ENCODE data around the gene CD55. TPM values are rescaled to one million over a fixed set of nuclear protein-coding genes. Genes with fewer than 3 reads are reported as not detected.
A peak's percentile ranks its signal among the peaks of the same experiment; 100 is the strongest.

Gene CD55
- total RNA-seq, 2 experiments from 2014 or later, result 40.4 to 42.3 TPM

DNA sequence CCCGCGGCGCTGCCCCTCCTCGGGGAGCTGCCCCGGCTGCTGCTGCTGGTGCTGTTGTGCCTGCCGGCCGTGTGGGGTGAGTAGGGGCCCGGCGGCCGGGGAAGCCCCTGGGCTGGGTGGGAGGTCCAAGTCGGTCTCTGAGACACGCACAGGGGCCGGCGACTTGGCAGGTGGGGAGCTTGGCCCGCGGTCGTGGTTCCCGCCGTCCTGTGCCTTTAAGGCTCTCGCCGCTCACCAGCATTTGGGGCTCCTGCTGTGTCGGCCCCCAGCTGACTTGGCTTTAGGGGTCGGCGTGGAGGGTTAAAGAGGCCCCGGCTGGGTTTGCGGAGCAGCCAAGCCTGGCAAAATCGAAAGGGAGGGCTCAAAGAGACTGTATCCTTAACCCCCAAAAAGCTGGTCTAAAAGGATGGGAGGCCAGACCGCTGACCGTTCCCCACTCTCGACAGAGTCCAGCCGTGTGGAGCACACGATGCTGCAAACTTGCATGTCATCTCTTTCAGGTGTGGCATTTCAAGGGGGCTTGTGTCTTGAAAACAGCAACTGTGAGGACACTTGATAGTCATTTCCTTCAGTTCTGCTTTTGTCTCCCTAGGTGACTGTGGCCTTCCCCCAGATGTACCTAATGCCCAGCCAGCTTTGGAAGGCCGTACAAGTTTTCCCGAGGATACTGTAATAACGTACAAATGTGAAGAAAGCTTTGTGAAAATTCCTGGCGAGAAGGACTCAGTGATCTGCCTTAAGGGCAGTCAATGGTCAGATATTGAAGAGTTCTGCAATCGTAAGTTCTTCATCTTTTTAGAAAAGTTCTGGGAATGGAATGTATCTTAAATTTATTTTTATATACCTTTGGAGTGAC lies 540 bp downstream of the CD55 start:
- Mint-ChIP-seq H3K9me3 (no peaks in the 10 kb centered on the region), H3K4me1 (ENCODE audit: low read depth) (peaks cover 36% of the 10 kb centered on the region), H3K27ac (peak overlapping the region; percentile 96), H3K4me3 (peak overlapping the region; percentile 92), H3K27me3 (no peaks in the 10 kb centered on the region), H3K36me3 (peaks cover 26% of the 10 kb centered on the region)
- CTCF ChIA-PET, result interaction anchor here (0.6 to 2.7 kb wide), 11 partner anchors 12 to 713 kb away, joined by 3 to 21 read pairs (median 3); no protein-coding TSS in a partner anchor
- POLR2A ChIA-PET, result interaction anchor here (0.7 to 3.1 kb wide), 14 partner anchors 8 to 582 kb away, joined by 3 to 56 read pairs (median 4); partner anchors contain the start of gene C4BPB
- DNase-seq, result no peak
- intact Hi-C loops (cut with micrococcal nuclease), result loop anchor here (1.0 to 5.0 kb wide), 9 partner anchors 14 to 505 kb away; partner anchors contain the start of gene CD46

DNA sequence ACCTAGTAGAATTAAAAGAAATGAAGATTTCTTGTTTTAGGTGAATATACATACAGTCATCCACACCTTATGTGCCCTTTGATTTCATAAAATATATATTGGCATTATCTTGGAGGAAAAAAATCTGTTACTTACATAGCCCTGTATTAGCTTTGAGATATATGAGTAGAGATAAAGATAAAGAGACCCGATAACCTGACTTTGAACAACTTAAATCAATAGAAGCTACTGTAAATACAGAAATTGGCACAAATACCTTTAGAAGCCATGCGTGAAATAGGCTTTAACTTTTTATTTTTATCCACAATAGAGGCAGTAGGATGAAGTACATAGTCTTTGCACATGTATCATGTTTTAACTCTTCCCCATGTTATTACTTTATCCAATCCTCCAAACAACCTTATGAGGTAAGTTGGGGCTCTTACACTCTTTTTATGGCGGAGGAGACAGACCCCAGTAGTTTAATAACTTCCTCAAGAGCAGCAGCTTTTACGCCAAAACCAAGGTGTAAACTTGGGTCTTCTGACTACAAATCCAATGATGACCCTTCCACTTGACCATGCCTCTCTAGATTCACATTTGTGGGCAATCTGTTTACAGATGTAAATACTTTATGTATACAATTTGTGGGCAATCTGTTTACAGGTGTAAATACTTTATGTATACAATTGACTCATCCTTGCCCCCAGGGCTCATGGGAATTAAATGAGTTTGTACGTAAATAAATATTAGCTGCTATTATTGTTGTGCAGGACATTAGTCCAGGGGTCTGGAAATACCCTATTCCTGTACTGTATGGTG lies 2.1 kb downstream of the CD55 start:
- Mint-ChIP-seq H3K9me3 (no peaks in the 10 kb centered on the region), H3K27me3 (no peaks in the 10 kb centered on the region), H3K36me3 (peaks cover 42% of the 10 kb centered on the region), H3K27ac (no peak overlapping the region), H3K4me3 (peak overlapping the region; percentile 42), H3K4me1 (ENCODE audit: low read depth) (peaks cover 39% of the 10 kb centered on the region)
- CTCF ChIA-PET, result interaction anchor here (2.2 kb wide), 1 partner anchor 176 kb away, joined by 4 read pairs; no protein-coding TSS in a partner anchor
- intact Hi-C loops (cut with micrococcal nuclease), result loop anchor here (5.0 kb wide), 1 partner anchor 429 kb away; the partner anchor contains the start of gene CD46
- DNase-seq, result no peak
- POLR2A ChIA-PET, result interaction anchor here (0.5 to 3.1 kb wide), 2 partner anchors 12 to 605 kb away, joined by 3 to 56 read pairs; no protein-coding TSS in a partner anchor

DNA sequence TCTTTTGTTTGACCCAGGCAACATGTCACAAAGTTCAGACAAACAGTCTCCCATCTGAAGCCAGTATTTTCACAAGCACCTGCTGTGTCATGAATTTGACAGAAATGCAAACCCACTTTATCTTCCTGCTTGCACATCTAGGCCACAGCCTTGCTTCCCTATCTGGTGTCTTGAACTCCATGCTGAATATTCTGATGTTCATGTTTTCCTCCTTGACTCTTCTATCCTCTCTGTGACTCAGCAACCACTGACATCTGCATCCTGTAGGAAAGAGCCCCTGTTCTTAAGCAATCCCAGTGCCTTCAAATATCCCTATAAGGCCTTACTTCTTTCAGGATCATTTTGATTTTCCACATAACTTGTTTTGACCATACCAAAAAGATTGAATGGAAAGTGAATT lies 6.5 kb downstream of the CD55 start:
- Mint-ChIP-seq H3K4me3 (no peak overlapping the region), H3K27me3 (no peaks in the 10 kb centered on the region), H3K9me3 (peaks cover under 1% of the 10 kb centered on the region), H3K4me1 (ENCODE audit: low read depth) (peaks cover 26% of the 10 kb centered on the region), H3K36me3 (peaks cover 66% of the 10 kb centered on the region), H3K27ac (no peak overlapping the region)
- CTCF ChIA-PET, result no interaction called here
- POLR2A ChIA-PET, result no interaction called here
- intact Hi-C loops (cut with micrococcal nuclease), result no loop called here
- no peak for DNase-seq

DNA sequence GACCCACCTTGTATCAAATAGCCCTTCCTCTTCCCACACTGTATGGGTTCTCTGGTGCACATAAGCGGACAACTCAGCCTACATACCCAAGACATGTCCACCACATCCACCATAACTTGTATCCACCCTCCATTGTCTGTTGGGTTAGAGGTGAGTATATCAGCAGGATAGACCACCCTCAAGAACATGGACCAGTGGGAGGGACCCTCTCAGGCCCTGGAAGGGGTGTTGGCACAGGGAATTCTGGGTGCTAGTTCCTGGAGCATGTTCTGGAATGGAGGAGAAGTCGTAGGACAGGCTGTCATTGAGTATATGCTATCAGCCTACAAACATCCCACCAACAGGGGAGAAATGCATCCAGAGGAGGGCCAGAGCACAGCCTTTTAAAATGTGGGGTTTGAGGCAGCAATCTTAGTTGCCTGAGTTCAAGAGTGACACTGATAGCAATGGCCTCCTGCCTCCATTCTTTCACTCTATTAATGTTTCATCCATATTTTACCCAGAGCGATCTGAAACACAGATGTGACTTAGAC lies 7.5 kb downstream of the CD55 start:
- Mint-ChIP-seq H3K9me3 (peaks cover 10% of the 10 kb centered on the region), H3K4me3 (no peak overlapping the region), H3K4me1 (ENCODE audit: low read depth) (peaks cover 28% of the 10 kb centered on the region), H3K27me3 (no peaks in the 10 kb centered on the region), H3K36me3 (peaks cover 70% of the 10 kb centered on the region), H3K27ac (no peak overlapping the region)
- POLR2A ChIA-PET, result interaction anchor here (1.2 to 1.5 kb wide), 2 partner anchors 8 to 13 kb away, joined by 3 read pairs; partner anchors contain the start of gene CD55
- CTCF ChIA-PET, result interaction anchor here (1.4 kb wide), 1 partner anchor 34 kb away, joined by 3 read pairs; no protein-coding TSS in a partner anchor
- intact Hi-C loops (cut with micrococcal nuclease), result no loop called here
- no peak for DNase-seq

DNA sequence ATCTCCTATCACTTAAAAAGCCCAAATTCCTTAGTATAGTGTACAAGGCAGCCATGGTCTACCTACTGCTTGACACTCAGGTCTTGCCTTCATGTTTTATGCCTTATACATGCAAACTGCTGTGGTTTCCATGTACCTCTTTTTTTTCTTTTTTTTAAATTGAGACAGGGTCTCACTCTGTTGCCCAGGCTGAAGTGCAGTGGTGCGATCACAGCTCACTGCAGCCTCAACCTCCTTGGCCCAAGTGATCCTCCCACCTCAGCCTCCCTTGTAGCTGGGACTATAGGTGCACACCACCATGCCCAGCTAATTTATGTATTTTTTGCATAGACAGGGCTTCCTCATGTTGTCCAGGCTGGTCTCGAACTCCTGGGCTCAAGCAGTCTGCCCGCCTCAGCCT lies 8.0 kb downstream of the CD55 start:
- H3K4me3 Mint-ChIP-seq, result no peak overlapping the region

DNA sequence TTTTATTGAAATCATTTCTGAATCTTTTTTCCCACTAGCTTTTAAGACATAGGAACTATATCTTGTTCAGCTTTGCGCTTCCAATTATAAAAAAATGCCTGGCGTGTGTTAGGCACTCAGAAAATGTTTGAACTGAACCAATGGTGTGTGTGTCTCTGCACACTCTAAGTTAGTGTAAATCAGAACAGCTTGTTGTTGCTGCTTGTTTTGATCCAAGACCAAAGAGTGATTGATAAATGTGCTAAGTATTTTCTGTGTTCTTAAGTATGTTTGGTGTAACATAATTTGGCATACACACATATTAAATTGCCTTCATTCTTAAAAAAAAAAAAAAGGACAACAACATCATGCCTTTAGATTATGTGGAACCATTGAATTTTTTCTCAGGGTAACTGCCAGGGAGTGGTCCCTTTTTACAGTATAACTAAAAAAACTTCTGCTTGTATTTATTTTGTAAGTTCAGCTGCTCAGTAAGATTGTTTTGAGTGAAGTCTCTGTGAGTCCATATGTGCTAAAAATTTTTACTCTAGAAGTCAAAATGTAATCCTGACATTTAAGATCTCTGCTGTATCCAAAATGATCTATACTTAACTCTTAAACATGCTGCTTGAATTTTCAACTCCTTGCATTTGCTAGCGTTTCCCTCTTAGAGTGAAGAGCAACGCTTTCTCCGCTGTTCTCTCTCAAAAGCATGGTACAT lies 8.7 kb downstream of the CD55 start:
- Mint-ChIP-seq H3K27ac (no peak overlapping the region), H3K4me3 (no peak overlapping the region), H3K36me3 (peaks cover 78% of the 10 kb centered on the region), H3K9me3 (peaks cover 17% of the 10 kb centered on the region), H3K27me3 (no peaks in the 10 kb centered on the region), H3K4me1 (ENCODE audit: low read depth) (peaks cover 34% of the 10 kb centered on the region)
- POLR2A ChIA-PET, result interaction anchor here (1.2 to 1.5 kb wide), 2 partner anchors 9 to 12 kb away, joined by 3 read pairs; partner anchors contain the start of gene CD55
- CTCF ChIA-PET, result interaction anchor here (0.7 to 1.4 kb wide), 3 partner anchors 29 to 336 kb away, joined by 3 read pairs; no protein-coding TSS in a partner anchor
- DNase-seq, result no peak
- intact Hi-C loops (cut with micrococcal nuclease), result no loop called here

More for the DNA sequence above, 8.0 kb downstream of the CD55 start:
- POLR2A ChIA-PET, result interaction anchor here (1.2 to 1.5 kb wide), 2 partner anchors 8 to 12 kb away, joined by 3 read pairs; partner anchors contain the start of gene CD55
- H3K4me1 Mint-ChIP-seq (ENCODE audit: low read depth), result peaks cover 28% of the 10 kb centered on the region
- CTCF ChIA-PET, result interaction anchor here (0.7 to 1.4 kb wide), 2 partner anchors 29 to 33 kb away, joined by 3 read pairs; no protein-coding TSS in a partner anchor
- peaks cover 15% of the 10 kb centered on the region for H3K9me3 Mint-ChIP-seq
- no peak for DNase-seq
- H3K36me3 Mint-ChIP-seq, result peaks cover 72% of the 10 kb centered on the region
- intact Hi-C loops (cut with micrococcal nuclease), result no loop called here
- H3K27me3 Mint-ChIP-seq, result no peaks in the 10 kb centered on the region
- no peak overlapping the region for H3K27ac Mint-ChIP-seq

DNA sequence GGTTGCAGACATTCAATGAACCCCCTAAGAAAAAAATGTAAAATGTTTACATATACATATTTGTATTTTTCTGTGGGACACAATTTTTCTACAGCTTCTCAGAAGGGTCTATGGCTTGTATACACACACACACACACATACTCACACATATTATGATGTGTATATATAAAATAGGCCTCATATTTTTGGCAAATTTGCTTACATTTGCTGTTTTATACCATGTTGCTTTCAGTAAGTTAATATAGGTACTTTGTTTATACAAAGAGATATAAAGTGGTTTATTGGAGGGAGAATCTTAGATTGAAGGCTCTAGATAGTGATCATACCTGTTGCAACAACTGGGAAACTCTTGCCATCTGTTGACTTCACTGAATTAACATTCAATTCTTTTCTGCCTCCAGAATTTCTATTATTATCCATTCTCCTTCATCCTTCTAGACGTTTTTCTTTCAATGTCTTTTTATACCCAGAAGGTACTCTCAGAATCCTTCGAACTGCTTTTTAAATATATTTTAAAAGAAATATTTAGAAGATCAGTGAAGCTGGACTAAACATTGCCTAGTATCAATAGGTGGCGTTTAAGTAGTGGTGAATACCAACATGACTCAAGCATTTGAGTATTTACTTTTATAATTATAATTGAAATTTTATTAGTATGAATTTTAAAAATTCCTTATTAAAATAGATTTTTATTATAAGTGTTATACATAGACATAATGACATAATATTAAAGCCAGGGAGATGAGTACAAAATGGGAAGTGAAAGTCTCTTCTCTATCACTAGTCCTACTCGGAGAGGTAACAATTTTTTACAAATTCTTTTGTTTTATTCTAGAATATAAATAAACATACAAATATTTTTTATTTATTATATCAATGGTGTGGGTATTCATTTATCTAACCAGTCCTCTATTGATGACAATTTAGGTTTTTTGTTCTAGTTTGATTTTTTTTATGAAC lies 10.2 kb downstream of the CD55 start:
- no peak overlapping the region for H3K27ac Mint-ChIP-seq
- CTCF ChIA-PET, result no interaction called here
- peaks cover 17% of the 10 kb centered on the region for H3K9me3 Mint-ChIP-seq
- intact Hi-C loops (cut with micrococcal nuclease), result no loop called here
- no peak overlapping the region for H3K4me3 Mint-ChIP-seq
- no peaks in the 10 kb centered on the region for H3K27me3 Mint-ChIP-seq
- H3K4me1 Mint-ChIP-seq (ENCODE audit: low read depth), result peaks cover 46% of the 10 kb centered on the region
- no peak for DNase-seq
- H3K36me3 Mint-ChIP-seq, result peaks cover 74% of the 10 kb centered on the region
- POLR2A ChIA-PET, result no interaction called here

DNA sequence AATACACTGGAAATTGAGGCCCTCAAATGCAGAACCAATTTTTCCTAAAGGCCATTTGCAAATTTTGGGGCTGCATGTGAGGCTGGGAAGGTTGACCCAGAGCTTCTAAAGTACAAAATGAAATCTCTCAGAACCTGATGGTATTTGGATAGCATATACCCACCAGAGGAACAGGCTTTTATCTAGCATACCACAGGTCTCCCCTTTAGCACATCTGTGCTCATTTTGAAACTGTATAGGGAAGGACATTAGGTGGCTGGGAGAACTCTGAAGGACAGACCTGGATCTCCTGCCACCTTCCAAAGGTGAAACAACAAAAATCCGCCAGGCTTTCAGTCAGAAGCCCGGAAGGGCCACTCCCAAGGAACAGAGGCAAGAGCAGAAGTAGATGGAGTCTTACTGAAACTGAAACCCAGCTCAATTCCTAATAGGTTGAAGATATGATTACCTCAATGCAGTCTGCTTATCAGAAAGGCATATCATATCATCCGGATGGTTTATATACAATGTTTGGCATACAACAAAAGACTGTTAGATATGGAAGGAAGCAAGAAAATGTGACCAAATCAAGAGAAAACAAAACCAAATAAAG lies 11.6 kb downstream of the CD55 start:
- Mint-ChIP-seq H3K36me3 (peaks cover 72% of the 10 kb centered on the region), H3K27ac (no peak overlapping the region), H3K4me1 (ENCODE audit: low read depth) (peaks cover 51% of the 10 kb centered on the region), H3K27me3 (no peaks in the 10 kb centered on the region), H3K4me3 (no peak overlapping the region), H3K9me3 (peaks cover 17% of the 10 kb centered on the region)
- ChIA-PET POLR2A (no interaction called here), CTCF (interaction anchor here (0.7 kb wide), 1 partner anchor 11 kb away, joined by 3 read pairs; the partner anchor contains the start of gene CD55)
- intact Hi-C loops (cut with micrococcal nuclease), result no loop called here
- no peak for DNase-seq

DNA sequence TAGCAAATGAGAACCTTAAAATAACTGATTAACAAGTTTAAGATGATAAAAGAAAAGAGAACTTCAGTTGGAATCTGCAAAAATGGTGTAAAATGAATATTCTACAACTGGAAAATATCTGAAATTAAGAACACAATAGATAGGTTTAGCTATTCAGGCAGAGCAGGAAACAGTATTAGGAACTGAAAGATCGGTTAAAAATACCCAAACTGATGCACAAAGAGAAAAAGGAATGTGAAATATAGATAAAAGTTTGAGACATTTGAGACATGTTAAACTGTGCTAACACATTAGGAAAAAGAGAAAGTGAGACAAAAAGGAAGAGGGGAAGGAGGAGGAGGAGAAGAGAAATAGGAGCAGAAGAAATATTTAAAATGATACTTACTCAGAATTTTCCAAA lies 12.1 kb downstream of the CD55 start:
- intact Hi-C loops (cut with micrococcal nuclease), result no loop called here
- H3K27me3 Mint-ChIP-seq, result no peaks in the 10 kb centered on the region
- H3K9me3 Mint-ChIP-seq, result peaks cover 17% of the 10 kb centered on the region
- H3K27ac Mint-ChIP-seq, result no peak overlapping the region
- no peak overlapping the region for H3K4me3 Mint-ChIP-seq
- DNase-seq, result no peak
- ChIA-PET POLR2A (no interaction called here), CTCF (interaction anchor here (0.7 kb wide), 1 partner anchor 12 kb away, joined by 3 read pairs; the partner anchor contains the start of gene CD55)
- peaks cover 70% of the 10 kb centered on the region for H3K36me3 Mint-ChIP-seq
- H3K4me1 Mint-ChIP-seq (ENCODE audit: low read depth), result peaks cover 49% of the 10 kb centered on the region

DNA sequence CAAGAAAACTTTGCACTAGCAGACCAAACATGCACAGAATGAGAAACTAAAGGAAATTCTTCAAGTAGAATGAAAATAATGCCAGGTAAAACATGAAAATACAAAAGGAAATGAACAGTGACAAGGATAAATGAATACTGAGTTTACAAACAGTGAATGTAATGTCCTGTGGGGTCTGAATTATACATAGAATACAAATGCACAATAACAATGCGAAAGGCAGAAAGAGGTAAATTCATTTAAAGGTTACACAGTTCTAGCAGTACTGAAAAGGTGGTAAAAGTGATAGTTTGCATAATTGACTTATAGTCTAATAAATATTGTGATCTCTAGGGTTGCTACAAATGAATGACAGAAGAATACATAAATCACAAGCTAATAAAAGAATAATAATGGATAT lies 12.9 kb downstream of the CD55 start:
- Mint-ChIP-seq H3K9me3 (peaks cover 17% of the 10 kb centered on the region), H3K27ac (no peak overlapping the region), H3K36me3 (peaks cover 67% of the 10 kb centered on the region), H3K27me3 (no peaks in the 10 kb centered on the region), H3K4me3 (no peak overlapping the region), H3K4me1 (ENCODE audit: low read depth) (peaks cover 49% of the 10 kb centered on the region)
- intact Hi-C loops (cut with micrococcal nuclease), result no loop called here
- ChIA-PET CTCF (interaction anchor here (2.8 to 2.9 kb wide), 2 partner anchors 12 to 165 kb away, joined by 14 to 21 read pairs; partner anchors contain the start of gene CD55), POLR2A (interaction anchor here (2.8 kb wide), 1 partner anchor 12 kb away, joined by 56 read pairs; the partner anchor contains the start of gene CD55)
- DNase-seq, result no peak

Data from activated CD4-positive, alpha-beta memory T cell treated with anti-CD3 and anti-CD28 coated beads for 36 hours (primary cell).